GM18861 (cell line): ENCODE results near the gene NEURL4.

Source experiments
- ATAC-seq: cut with Tn5 transposase; IDR thresholded peaks from one replicate; pipeline ENCODE4 v1.9.1; 2021; ENCODE audit not compliant: unreplicated experiment

The NEURL4 gene

GRCh38 chr17:7281074-7281952 is 47.8 kb downstream of the NEURL4 start, which contains the start of gene SLC2A4:
TSS of gene SLC2A4 (plus strand) at chr17:7281718. CDS start at chr17:7281935, 217 bp downstream.
- ATAC-seq: peak; percentile 4

GRCh38 chr17:7280519-7281073 is 48.5 kb downstream of the NEURL4 start:
- peak; percentile 64 for ATAC-seq

- no peak for ATAC-seq
Observed at GRCh38 chr17:7279448-7279847, 49.7 kb downstream of the NEURL4 start.

- ATAC-seq: no peak
Observed at GRCh38 chr17:7266784-7267183, 62.4 kb downstream of the NEURL4 start.
